SK-N-SH (cell line): Measurements from ENCODE around the gene HID1.

Experiments used
- CHD2 ChIP-seq: fragments of 150-350 bp; IDR thresholded peaks from 2 replicates; pipeline ENCODE4 v1.6.1; 2018; ENCODE audit warnings: low read length; ENCODE audit not compliant: partially characterized antibody
- GATA2 ChIP-seq: sonication (generic); formaldehyde crosslinking; IDR thresholded peaks from 2 replicates; pipeline ENCODE4 v1.5.0; 2020; ENCODE audit warnings: mild to moderate bottlenecking, missing genetic modification reagents
- PBX3 ChIP-seq: IDR thresholded peaks from 2 replicates; pipeline ENCODE4; 2012
- POLR2AphosphoS5 ChIP-seq: IDR thresholded peaks from 2 replicates; pipeline ENCODE4 v1.6.1; 2012; ENCODE audit warnings: low read depth, low read length
- RAD21 ChIP-seq: IDR thresholded peaks from 2 replicates; pipeline ENCODE4 v1.6.1; 2012; ENCODE audit warnings: mild to moderate bottlenecking, low read length
- TAF1 ChIP-seq: IDR thresholded peaks from 2 replicates; pipeline ENCODE4 v1.6.1; 2012; ENCODE audit warnings: low read depth, mild to moderate bottlenecking, low read length, moderate library complexity, borderline replicate concordance
- TF ChIP-seq, protein P1 (sequence below): IDR thresholded peaks from 2 replicates; pipeline ENCODE4 v1.4.0; 2012; ENCODE audit warnings: low read depth
- TF ChIP-seq, protein P2 (sequence below): fragments of 200-600 bp; sonication (generic); IDR thresholded peaks from 2 replicates; pipeline ENCODE4 v1.6.1; 2017; ENCODE audit warnings: antibody characterized with exemption, mild to moderate bottlenecking, moderate library complexity

DNA sequence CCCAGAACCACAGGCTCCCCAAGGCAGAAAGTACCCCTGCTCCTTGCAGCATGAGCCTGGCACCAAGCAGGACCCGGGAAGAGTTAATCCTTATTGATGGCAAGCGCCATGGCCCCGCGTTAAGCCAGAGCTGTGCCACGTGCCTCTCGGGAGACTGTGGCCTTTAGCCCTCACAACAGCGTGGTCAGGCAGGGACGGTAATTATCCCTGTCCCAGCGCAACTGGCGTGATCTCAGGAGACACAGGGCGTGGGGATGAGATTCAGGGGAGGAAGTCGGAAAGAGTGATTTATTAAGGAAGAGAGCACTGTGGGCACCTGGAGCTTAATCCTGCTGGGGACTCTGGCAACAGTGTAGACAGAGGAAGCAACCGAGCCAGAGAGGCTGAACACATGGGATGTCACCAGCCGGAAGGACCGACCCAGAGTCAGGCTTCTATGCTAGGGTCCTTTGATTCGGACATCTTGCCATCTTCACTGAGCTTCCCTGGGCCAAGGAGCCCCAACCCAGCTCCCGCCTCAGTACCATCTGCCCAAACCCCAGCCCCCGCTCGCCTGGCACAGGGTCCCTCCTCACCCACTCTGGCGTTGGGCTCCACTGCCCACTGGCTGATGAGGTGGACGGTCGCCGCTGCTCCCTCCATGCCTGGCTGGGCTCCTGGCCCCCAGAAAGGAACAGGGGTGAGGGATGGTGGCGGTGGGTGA, 20.0 kb downstream of the HID1 start:
- no peak for TF ChIP-seq GATA2 (CRISPR knock-in tag)
- TF ChIP-seq POLR2AphosphoS5 = no peak
- no peak for TF ChIP-seq PBX3
- no peak for TF ChIP-seq CHD2
- TF ChIP-seq, protein P1, sequence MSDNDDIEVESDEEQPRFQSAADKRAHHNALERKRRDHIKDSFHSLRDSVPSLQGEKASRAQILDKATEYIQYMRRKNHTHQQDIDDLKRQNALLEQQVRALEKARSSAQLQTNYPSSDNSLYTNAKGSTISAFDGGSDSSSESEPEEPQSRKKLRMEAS = no peak
- no peak for TF ChIP-seq TAF1
- TF ChIP-seq, protein P2, sequence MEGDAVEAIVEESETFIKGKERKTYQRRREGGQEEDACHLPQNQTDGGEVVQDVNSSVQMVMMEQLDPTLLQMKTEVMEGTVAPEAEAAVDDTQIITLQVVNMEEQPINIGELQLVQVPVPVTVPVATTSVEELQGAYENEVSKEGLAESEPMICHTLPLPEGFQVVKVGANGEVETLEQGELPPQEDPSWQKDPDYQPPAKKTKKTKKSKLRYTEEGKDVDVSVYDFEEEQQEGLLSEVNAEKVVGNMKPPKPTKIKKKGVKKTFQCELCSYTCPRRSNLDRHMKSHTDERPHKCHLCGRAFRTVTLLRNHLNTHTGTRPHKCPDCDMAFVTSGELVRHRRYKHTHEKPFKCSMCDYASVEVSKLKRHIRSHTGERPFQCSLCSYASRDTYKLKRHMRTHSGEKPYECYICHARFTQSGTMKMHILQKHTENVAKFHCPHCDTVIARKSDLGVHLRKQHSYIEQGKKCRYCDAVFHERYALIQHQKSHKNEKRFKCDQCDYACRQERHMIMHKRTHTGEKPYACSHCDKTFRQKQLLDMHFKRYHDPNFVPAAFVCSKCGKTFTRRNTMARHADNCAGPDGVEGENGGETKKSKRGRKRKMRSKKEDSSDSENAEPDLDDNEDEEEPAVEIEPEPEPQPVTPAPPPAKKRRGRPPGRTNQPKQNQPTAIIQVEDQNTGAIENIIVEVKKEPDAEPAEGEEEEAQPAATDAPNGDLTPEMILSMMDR = no peak
- no peak for TF ChIP-seq RAD21
